NCI-H226 (cell line): Measurements from ENCODE around the gene RHOB.
"Not testable (repeated sequence)": the region's sequence is repeated elsewhere in the genome, so short reads cannot be mapped to it uniquely, and the experiment has no call there.

Experiments used
- DNase-seq: peaks from one replicate; pipeline ENCODE4 v3.0.0-alpha.2; 2015

RHOB gene

DNA sequence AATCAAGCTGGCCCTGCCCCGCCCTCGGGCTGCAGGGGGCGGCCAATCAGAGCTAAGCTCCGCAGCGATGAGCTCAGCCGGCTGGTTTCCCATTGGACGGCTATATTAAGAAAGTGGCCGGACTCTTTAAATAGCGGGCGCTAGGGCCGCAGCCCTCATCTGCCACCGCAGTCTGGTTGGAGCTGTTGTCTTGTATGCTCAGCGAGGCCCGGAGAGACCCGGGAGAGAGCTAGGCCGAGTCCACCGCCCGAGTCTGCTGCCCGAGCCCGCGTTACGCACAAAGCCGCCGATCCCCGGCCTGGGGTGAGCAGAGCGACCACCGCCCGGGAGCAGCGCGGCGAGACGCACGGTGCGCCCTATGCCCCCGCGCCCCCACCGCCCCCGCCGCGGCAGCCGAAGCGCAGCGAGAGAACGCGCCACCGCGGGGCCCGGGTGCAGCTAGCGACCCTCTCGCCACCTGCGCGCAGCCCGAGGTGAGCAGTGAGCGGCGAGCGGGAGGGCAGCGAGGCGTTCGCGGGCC is at the start of gene RHOB:
RHOB (plus strand) TSS at position 158 of the 520 bp plus-strand sequence. CDS start 392 bp downstream, outside the sequence.
- peak; percentile 96 for DNase-seq

- DNase-seq: no peak
These were observed 48.9 kb upstream of the RHOB start for GRCh38 chr2:20397811-20398447.

DNA sequence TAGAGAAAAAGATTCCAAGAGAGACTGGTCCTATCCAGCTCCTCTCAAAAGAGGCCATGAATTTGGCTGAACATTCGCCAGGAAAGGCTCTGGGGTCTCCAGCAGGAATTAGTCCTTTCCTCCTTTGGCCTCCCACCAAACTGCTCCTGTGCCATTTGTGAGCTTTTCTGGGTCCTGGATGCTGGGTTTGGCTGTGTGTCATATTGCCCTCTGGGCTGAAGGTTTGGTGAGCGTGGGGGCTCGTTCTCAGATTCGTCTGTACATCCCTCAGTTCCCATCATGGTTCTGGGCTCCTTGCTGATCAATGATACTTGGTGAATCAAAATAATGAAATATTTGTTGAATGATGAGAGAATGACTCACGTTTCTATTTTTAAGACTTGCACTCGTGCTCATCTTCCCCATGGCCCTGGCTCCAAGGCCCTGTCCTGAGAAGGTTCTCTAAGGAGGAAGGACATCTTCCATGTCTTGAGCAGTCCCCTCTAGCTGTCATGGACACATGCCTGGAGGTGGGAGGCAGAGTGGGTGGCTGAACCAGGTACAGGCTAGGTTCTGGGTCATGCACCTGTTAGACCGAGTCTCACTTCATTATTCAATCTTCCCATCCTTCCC is 47.8 kb upstream of the RHOB start:
- no peak for DNase-seq

GRCh38 chr2:20400306-20400705 is 46.6 kb upstream of the RHOB start:
- no peak for DNase-seq

- no peak for DNase-seq
These were observed 45.9 kb upstream of the RHOB start for GRCh38 chr2:20400787-20401488.

DNA sequence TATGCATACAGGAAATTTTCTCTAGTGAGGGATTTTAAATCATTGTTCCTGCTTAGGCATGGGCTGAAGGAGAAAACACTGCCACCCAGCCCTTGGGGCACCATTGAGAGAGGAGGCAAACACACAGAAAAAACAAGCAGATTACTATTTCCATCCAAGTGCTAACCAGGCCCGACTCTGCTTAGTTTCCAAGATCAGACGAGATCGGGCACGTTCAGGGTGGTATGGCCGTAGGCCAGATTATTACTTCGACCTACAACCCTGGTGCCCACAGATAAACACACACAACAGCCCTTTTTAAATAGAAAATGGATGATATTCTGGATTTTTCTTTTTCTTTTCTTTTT is 45.4 kb upstream of the RHOB start:
- no peak for DNase-seq

- DNase-seq: no peak
These were observed 43.0 kb upstream of the RHOB start for GRCh38 chr2:20403774-20404312.

DNA sequence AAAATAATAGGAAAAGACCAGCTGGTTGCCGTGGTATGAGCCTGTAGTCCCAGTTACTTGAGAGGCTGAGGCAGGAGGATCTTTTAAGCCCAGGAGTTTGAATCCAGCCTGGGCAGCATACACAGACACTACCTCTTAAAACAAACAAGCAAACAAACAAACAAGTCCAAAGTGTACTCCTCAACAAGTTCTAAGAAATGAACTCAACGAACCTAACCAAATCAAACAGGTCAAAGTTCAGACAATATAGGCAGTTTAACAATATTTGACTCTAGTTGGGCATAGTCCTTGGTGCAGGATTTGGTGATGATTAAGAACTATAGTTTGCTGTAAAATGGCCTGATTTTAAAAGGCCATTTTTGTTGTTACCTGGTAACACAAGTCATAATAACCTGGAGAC is 41.9 kb upstream of the RHOB start:
- DNase-seq: no peak

DNA sequence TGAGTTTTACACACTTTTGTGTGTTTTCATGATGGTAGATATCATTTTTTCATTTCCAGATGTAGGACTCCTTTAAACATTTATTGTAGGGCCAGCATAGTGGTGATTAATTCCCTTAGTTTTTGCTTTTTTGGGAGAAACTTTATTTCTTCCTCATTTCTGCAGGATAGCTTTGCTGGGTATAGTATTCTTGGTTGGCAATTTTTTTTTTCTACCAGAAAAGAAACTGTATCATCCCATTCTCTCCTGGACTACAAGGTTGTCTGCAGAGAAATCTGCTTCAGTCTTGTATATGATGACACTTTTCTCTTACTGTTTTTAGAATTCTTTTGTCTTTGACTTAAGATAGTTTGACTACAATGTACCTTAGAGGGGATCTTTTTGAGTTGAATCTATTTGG is 37.8 kb upstream of the RHOB start:
- no peak for DNase-seq

DNA sequence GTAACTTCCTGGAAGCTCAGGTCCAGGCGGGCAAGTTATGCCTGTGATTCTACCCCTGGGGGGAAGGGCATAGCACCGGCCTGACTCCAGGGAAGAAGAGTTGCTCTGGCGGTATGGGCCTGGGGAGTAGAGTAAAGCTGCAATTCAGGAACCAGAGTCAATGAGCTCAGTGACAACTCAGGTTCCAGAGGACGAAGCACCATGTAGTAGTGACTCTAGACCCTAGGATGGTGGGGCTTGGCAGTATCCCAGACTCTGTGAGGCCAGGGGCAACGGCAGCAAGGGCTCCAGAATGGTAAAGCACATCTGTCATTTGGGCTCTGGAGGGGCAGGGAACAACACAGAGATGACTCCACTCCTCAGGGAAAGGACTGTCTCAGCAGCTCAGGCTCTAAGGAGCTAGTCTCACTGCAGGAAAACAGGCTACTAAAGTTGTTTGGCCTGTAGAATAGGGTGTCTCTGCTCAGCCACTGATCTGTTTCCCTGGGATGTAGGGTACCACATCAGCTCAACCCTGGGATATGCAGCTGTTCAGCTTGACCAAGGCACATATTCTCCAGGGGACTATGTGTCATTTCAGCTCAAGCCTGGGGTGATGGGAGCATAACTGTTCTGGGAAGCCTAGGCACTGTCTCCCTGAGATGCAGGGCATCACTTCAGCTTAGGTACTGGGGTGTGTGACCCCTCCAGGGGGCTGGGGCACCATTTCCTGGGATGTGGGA is 36.2 kb upstream of the RHOB start:
- DNase-seq: no peak

DNA sequence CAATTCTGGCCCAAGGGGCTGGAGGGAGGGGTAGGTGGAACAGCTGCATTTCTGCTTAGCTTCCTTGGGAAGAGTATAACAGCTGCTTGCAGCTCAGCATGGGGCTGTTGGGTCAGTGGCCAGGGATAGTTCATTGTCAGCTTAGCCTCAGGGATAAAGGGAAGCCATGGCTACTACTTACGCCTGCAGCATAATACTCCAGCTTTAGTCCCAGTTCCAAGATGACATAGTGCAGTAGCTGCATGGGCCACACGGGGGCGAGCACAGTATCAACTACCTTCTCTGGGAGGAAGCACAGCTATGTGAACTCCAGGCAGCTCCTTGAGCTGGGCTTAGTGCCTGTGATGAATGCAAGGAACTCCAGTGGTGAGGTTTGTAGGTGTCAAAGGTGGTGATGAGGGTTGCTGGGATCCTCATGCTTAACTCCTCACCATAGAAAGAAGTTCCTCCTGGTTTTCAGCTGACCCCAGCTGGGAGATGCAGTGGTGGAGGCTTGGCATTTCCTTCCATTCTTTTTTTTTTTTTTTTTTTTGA is 35.4 kb upstream of the RHOB start:
- peak; percentile 59 for DNase-seq

GRCh38 chr2:20414806-20415205 is 32.1 kb upstream of the RHOB start:
- DNase-seq: no peak

DNA sequence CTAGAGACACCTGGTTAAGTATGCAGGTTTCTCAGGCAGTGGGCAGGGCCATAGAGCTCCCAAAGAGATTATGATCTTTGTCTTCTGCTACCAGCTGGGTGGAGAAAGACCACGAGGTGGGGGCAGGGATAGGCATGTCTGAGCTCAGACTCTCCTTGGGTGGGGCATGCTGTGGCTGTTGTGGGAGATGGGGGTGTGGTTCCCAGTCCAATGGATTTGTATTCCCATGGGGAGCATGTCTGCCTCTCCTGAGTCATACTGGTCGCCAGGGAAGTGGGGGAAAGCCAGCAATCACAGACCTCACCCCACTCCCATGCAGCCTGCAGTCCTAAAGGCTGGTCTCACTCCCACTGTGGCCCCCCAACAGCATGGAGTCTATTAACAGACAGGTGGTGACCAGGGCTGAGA is 31.4 kb upstream of the RHOB start:
- DNase-seq: no peak

DNA sequence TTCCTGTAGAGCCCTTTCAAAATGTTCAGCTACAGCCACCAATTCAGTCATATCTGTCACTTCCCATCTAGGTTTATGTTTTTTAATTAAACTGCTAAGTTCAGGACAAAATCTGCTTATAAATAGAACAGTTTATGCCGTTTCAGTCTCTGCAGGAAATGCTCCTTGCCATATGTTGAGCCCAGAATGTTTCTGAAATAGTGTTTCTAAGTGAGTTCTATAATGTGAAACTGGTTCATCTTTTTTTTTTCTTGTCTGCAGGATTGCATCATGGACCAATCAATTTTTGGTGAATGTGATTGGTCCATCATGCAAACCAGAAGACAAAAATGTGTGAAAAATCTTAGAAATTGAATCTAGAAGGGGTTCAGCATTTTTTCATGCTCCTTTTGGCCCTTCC is 30.2 kb upstream of the RHOB start:
- DNase-seq: no peak

DNA sequence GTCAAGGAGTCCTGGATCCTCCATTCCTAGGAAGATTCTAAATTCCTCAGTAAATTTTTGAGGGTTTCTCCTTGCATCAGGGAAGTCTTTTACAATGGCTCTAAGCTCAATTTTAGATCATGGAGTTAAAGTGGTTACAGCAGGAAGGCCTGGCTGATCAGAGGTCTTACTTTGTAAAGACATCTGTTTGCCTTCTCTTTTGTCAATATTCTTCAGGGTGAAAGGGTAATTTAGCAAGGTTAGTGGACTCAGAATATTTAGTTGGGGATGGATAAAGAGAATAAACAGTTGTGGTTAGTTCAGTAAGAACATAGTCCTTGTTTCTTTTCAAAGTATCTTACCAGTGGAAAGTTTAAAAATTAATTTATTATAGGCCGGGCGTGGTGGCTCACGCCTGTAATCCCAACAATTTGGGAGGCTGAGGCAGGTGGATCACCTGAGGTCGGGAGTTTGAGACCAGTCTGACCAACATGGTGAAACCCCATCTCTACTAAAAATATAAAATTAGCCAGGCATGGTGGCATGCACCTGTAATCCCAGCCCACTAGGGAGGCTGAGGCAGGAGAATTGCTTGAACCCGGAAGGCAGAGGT is 29.5 kb upstream of the RHOB start:
- DNase-seq: not testable (repeated sequence)

DNA sequence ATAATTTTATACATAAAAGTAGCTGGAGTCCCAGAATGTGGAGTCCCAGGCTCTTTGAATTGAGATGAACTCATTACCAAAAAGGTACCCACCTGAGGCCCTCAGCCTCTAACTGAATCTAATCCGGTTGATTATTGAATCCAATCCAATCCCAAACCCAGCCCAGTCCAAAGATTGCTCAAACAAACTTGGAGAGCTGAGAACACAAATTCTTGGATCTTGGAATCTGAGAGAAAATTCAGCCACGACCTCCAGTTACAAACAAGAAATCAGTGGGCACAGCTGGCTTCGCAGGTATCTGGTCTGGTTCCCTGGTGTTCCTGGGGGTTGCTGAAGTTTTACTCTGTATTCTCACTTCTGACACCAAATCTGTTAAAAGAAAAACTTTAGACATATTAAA is 28.4 kb upstream of the RHOB start:
- DNase-seq: no peak

DNA sequence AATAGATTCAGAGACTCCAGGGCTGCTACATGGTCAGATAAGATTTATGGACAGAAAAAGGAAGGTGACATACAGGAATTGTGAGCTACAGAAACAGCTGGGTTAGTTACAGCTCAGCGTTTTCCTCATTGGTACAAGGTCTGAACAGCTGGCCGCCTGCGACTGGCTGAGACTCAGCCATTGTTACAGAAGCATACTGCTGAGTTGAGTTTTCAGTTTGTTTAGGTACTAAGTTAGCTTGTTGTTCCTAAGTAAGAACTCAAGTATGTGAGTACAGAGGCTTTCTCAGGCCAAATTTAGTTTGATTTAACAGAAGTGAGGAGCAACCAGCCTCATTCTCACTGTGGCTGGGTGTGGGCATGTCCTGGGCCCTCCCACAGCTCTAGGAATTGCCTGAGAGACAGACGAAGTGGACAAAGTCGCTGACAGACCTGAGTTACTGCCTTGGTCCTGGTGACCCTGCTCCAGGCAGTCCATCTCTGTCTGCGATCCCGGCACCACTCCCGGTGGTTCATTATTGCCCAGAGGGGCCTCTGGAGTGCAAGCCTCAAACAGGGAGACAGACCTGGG is 27.8 kb upstream of the RHOB start:
- no peak for DNase-seq

GRCh38 chr2:20419752-20420151 is 27.1 kb upstream of the RHOB start:
- DNase-seq: no peak

DNA sequence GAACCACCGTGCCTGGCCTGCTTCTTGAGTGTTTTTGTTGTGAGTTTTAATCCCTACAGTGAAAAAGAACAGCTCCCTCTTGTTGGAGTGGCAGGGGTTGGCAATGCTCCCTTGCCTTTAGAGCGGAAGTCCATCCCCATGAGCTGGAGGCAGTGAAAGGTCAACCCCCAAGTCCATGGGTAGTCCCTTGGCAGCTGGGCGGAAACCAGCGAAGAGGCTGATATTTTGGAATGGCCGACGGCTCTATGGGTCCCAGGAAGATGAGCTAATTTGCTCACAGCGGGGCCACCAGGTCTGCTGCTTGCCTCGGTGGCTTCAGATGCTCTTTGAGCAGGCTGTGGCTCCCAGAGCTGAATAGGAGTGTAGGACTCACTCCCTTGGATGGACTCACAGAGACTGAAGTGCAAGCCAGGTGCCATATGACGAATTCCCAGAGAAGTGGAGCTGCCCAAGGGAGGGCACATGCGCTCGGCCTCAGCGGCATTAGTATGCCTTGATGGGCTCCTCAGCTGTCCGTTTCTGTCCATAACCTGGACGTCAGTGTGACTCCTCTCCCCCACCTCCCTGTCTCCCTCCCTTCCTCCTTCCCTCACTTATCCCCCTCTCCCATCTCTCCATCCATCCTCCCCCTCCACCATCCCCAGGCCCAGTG is 25.4 kb upstream of the RHOB start:
- no peak for DNase-seq

- DNase-seq: peak; percentile 40
These were observed 24.9 kb upstream of the RHOB start for GRCh38 chr2:20421988-20422370.

- no peak for DNase-seq
These were observed 24.2 kb upstream of the RHOB start for GRCh38 chr2:20422402-20423271.
